ENCODE measurements around the gene DPYSL3.

DPYSL3 gene

GRCh38 chr5:147519380-147519779, 9.5 kb upstream of the DPYSL3 start:
- no peak overlapping the region for H3K4me3 ChIP-seq (ENCODE audit: low read depth, low read length)
- no peak for DNase-seq (ENCODE audit: low read depth)
- no peak for TF ChIP-seq CTCF (IDR thresholded peaks at IDR 0.05; ENCODE audit: low read depth, low read length, missing control alignments)
- in situ Hi-C loops (cut with HindIII; ENCODE audit: low sequenced_read_pairs) = no loop called here

- DNase-seq (ENCODE audit: low read depth) = no peak
- TF ChIP-seq CTCF (IDR thresholded peaks at IDR 0.05; ENCODE audit: low read depth, low read length, missing control alignments) = no peak
- no peak overlapping the region for H3K4me3 ChIP-seq (ENCODE audit: low read depth, low read length)
- in situ Hi-C loops (cut with HindIII; ENCODE audit: low sequenced_read_pairs) = no loop called here
Observed at GRCh38 chr5:147517383-147517782, 7.5 kb upstream of the DPYSL3 start.

GRCh38 chr5:147515269-147515668, 5.4 kb upstream of the DPYSL3 start:
- in situ Hi-C loops (cut with HindIII; ENCODE audit: low sequenced_read_pairs) = no loop called here
- no peak for TF ChIP-seq CTCF (IDR thresholded peaks at IDR 0.05; ENCODE audit: low read depth, low read length, missing control alignments)
- no peak overlapping the region for H3K4me3 ChIP-seq (ENCODE audit: low read depth, low read length)
- no peak for DNase-seq (ENCODE audit: low read depth)

- H3K4me3 ChIP-seq (ENCODE audit: low read depth, low read length) = no peak overlapping the region
- DNase-seq (ENCODE audit: low read depth) = no peak
- TF ChIP-seq CTCF (IDR thresholded peaks at IDR 0.05; ENCODE audit: low read depth, low read length, missing control alignments) = no peak
- in situ Hi-C loops (cut with HindIII; ENCODE audit: low sequenced_read_pairs) = no loop called here
Observed at GRCh38 chr5:147512659-147513379, 3.0 kb upstream of the DPYSL3 start.

- TF ChIP-seq CTCF (IDR thresholded peaks at IDR 0.05; ENCODE audit: low read depth, low read length, missing control alignments) = no peak
- H3K4me3 ChIP-seq (ENCODE audit: low read depth, low read length) = no peak overlapping the region
- no peak for DNase-seq (ENCODE audit: low read depth)
- in situ Hi-C loops (cut with HindIII; ENCODE audit: low sequenced_read_pairs) = no loop called here
Observed at GRCh38 chr5:147510885-147511284, 1.0 kb upstream of the DPYSL3 start.

- no peak for DNase-seq (ENCODE audit: low read depth)
- TF ChIP-seq CTCF (IDR thresholded peaks at IDR 0.05; ENCODE audit: low read depth, low read length, missing control alignments) = no peak
- peak overlapping the region; percentile 63 for H3K4me3 ChIP-seq (ENCODE audit: low read depth, low read length)
- in situ Hi-C loops (cut with HindIII; ENCODE audit: low sequenced_read_pairs) = no loop called here
Observed at GRCh38 chr5:147509041-147509709, 693 bp downstream of the DPYSL3 start.
